Caco-2 (cell line): ENCODE measurements around the gene SLC46A2. TPM values are rescaled to one million over a fixed set of nuclear protein-coding genes. Genes with fewer than 3 reads are reported as not detected.

Experiments used
- BruUV-seq: library from RNA; stranded (reverse); fragments of 400-500 nt; replicated peaks from 2 replicates; lab custom pipeline; 2021; lab: Mats Ljungman, UMichigan
- CTCF ChIA-PET: fragments of 300-600 bp; sonication (Branson Sonifier 250); formaldehyde crosslinking; loops from one replicate; lab custom pipeline; 2022; ENCODE audit warnings: antibody characterized with exemption; lab: Charles Lee
- POLR2A ChIA-PET: fragments of 300-600 bp; sonication (Branson Sonifier 250); formaldehyde crosslinking; loops from one replicate; lab custom pipeline; 2022; ENCODE audit warnings: antibody characterized with exemption; lab: Charles Lee
- DNase-seq, 2 experiments: peaks; one replicate each; pipeline versions ENCODE4 v3.0.0 to v3.0.0-alpha.2; 2020 to 2022
- H3K27me3 ChIP-seq: replicated peaks from 2 replicates; pipeline ENCODE4 v1.6.0; 2011; ENCODE audit warnings: low read length; ENCODE audit not compliant: control insufficient read depth, insufficient read depth
- H3K36me3 ChIP-seq: 2 replicates; pipeline ENCODE4 v1.5.1; 2011; ENCODE audit warnings: low read length; ENCODE audit not compliant: control insufficient read depth, insufficient read depth
- H3K4me1 ChIP-seq: fragments of 250-450 bp; sonication (Bioruptor Pico); 2 replicates; pipeline ENCODE4 v1.5.1; 2020; ENCODE audit warnings: mild to moderate bottlenecking
- H3K4me3 ChIP-seq: 2 replicates; pipeline ENCODE4 v1.5.1; 2011; ENCODE audit warnings: low read depth, mild to moderate bottlenecking, control low read depth, low read length
- H3K9me3 ChIP-seq: fragments of 250-450 bp; sonication (Bioruptor Pico); 2 replicates; pipeline ENCODE4 v1.5.1; 2020; ENCODE audit warnings: mild to moderate bottlenecking, moderate library complexity
- H3K27ac Mint-ChIP-seq: one replicate; pipeline ENCODE4 v1.8.0; 2022; ENCODE audit warnings: mixed read lengths; ENCODE audit not compliant: unreplicated experiment
- H3K27me3 Mint-ChIP-seq: one replicate; pipeline ENCODE4 v1.8.0; 2022; ENCODE audit warnings: mixed read lengths; ENCODE audit not compliant: insufficient read depth, unreplicated experiment
- H3K36me3 Mint-ChIP-seq: one replicate; pipeline ENCODE4 v1.8.0; 2022; ENCODE audit warnings: mild to moderate bottlenecking, mixed read lengths; ENCODE audit not compliant: insufficient read depth, unreplicated experiment
- H3K4me1 Mint-ChIP-seq: one replicate; pipeline ENCODE4 v1.8.0; 2022; ENCODE audit warnings: low read depth, mixed read lengths; ENCODE audit not compliant: unreplicated experiment
- H3K4me3 Mint-ChIP-seq: one replicate; pipeline ENCODE4 v1.8.0; 2022; ENCODE audit warnings: mild to moderate bottlenecking, moderate library complexity, mixed read lengths; ENCODE audit not compliant: unreplicated experiment
- H3K9me3 Mint-ChIP-seq: one replicate; pipeline ENCODE4 v1.8.0; 2022; ENCODE audit warnings: mixed read lengths; ENCODE audit not compliant: unreplicated experiment
- intact Hi-C: fragments of 100-400 bp; cut with micrococcal nuclease; formaldehyde crosslinking; loops from one replicate; pipeline ENCODE4 v1.10.0; 2022; ENCODE audit not compliant: unreplicated experiment
- total RNA-seq: library from RNA; stranded (reverse); gene quantifications from 2 replicates; pipeline ENCODE4 v1.2.3, GENCODE V29; 2022
- TF ChIP-seq, protein P1 (sequence below), 2 experiments: fragments of 200-600 bp in 1 of 2; IDR thresholded peaks; 1 replicate in 1 of 2; 2 replicates in 1 of 2; pipeline versions ENCODE4 v1.5.1 to v1.8.0; 2011 to 2022; ENCODE audit warnings: antibody characterized with exemption in 1 of 2, control low read depth in 1 of 2, inconsistent platforms in 1 of 2, low read depth in 1 of 2, low read length in 1 of 2, mild to moderate bottlenecking in 1 of 2, moderate library complexity in 1 of 2; ENCODE audit not compliant: insufficient read depth in 1 of 2, severe bottlenecking in 1 of 2, unreplicated experiment in 1 of 2

Gene SLC46A2
- total RNA-seq, 1 experiment from 2014 or later, result not detected

DNA sequence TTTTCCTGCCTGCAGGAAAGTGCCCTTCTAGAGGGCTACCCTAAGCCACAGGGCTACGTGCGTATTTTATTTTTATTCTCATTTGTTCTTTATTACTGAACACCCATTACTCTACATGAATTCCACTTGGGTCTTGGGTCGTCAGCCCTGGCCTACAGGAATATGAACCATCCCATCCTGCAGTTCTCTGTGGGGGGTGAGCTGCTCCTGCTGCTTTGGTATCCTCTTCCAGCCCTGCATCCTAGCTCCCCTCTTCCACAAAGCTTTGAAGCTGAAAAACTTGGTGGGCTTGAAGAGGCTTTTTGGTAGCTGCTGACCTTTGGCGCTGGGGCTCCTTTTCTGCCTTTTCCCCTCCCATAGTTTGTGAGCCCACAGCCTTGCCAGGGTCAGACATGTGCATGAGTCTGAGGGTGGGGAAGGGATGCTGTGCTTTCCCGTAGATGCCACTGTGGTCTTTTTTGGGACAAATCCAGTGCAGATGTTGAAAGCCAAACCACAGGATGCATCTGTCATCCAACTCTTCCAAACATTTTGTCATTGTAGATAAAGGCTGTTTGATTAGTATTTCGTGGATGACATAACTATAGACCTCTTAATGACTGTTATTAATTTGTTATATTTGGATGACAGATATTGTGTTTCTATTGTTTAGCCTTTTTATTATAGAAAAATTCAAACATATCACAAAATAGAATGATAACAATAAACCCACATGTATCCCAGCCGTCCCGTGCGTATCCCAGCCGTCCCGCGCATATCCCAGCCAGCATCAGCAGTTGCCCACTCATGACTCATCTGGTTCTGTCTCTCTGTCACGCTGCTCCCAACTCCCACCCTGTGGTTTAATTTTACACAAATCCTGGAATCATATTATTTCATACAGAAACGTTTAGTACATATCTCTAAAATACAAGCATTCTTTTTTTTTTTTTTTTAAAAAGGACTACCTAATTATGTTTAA lies 43.9 kb downstream of the SLC46A2 start:
- CTCF ChIA-PET, result no interaction called here
- no peak for DNase-seq
- no peaks in the 10 kb centered on the region for H3K9me3 Mint-ChIP-seq
- H3K4me3 ChIP-seq, result no peak overlapping the region
- intact Hi-C loops, result no loop called here
- H3K27me3 Mint-ChIP-seq, result no peaks in the 10 kb centered on the region
- H3K36me3 ChIP-seq, result peaks cover 4% of the 10 kb centered on the region
- H3K36me3 Mint-ChIP-seq, result peaks cover 28% of the 10 kb centered on the region
- TF ChIP-seq, protein P1, sequence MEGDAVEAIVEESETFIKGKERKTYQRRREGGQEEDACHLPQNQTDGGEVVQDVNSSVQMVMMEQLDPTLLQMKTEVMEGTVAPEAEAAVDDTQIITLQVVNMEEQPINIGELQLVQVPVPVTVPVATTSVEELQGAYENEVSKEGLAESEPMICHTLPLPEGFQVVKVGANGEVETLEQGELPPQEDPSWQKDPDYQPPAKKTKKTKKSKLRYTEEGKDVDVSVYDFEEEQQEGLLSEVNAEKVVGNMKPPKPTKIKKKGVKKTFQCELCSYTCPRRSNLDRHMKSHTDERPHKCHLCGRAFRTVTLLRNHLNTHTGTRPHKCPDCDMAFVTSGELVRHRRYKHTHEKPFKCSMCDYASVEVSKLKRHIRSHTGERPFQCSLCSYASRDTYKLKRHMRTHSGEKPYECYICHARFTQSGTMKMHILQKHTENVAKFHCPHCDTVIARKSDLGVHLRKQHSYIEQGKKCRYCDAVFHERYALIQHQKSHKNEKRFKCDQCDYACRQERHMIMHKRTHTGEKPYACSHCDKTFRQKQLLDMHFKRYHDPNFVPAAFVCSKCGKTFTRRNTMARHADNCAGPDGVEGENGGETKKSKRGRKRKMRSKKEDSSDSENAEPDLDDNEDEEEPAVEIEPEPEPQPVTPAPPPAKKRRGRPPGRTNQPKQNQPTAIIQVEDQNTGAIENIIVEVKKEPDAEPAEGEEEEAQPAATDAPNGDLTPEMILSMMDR (IDR thresholded peaks at IDR 0.05; ENCODE audit: insufficient read depth in 1 of 2, low read depth in 1 of 2, low read length in 1 of 2, severe bottlenecking in 1 of 2, unreplicated experiment in 1 of 2), result no peak
- H3K27ac Mint-ChIP-seq, result no peak overlapping the region
- H3K9me3 ChIP-seq, result no peaks in the 10 kb centered on the region
- POLR2A ChIA-PET, result no interaction called here
- H3K27me3 ChIP-seq, result no peaks in the 10 kb centered on the region
- H3K4me3 Mint-ChIP-seq, result no peak overlapping the region
- no peaks in the 10 kb centered on the region for H3K4me1 ChIP-seq
- BruUV-seq, result no TSS peak
- peaks cover 16% of the 10 kb centered on the region for H3K4me1 Mint-ChIP-seq

GRCh38 chr9:112844771-112845542 lies 45.7 kb downstream of the SLC46A2 start:
- ChIA-PET CTCF (interaction anchor here (0.6 to 1.0 kb wide), 2 partner anchors 58 to 114 kb away, joined by 3 read pairs; no protein-coding TSS in a partner anchor), POLR2A (no interaction called here)
- BruUV-seq, result no TSS peak
- Mint-ChIP-seq H3K27ac (no peak overlapping the region), H3K27me3 (no peaks in the 10 kb centered on the region), H3K9me3 (no peaks in the 10 kb centered on the region), H3K4me3 (no peak overlapping the region), H3K36me3 (peaks cover 36% of the 10 kb centered on the region), H3K4me1 (peaks cover 16% of the 10 kb centered on the region)
- no peaks in the 10 kb centered on the region for H3K27me3 ChIP-seq
- H3K4me3 ChIP-seq, result no peak overlapping the region
- TF ChIP-seq, protein P1 (IDR thresholded peaks at IDR 0.05; ENCODE audit: insufficient read depth in 1 of 2, low read depth in 1 of 2, low read length in 1 of 2, severe bottlenecking in 1 of 2, unreplicated experiment in 1 of 2), result peak; percentile 91 to 96
- peaks cover 2% of the 10 kb centered on the region; the same call in 1 of the 2 replicates for H3K36me3 ChIP-seq
- H3K9me3 ChIP-seq, result no peaks in the 10 kb centered on the region
- H3K4me1 ChIP-seq, result no peaks in the 10 kb centered on the region
- intact Hi-C loops, result loop anchor here (1.0 kb wide), 1 partner anchor 58 kb away; no protein-coding TSS in a partner anchor
- peak; percentile 66 to 87 for DNase-seq

DNA sequence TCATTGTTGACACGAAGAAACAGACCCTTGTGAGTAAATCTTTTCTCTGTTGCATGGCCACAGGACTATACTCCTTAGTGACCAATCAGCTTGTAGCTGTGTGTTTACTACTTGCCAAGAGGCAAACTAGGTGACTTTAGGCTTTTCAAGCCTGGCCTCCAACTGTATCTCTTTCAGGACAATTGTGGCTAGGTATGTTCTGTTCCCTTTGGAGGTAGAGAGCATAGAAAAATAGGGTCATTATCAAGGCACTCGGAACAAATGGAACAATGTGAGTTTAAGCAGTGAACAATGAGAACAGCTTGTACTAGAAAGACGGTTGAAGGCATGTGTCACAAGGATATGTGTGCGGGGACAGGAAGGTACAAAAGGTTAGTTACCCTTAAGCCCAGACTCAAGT lies 48.1 kb downstream of the SLC46A2 start:
- peaks cover 27% of the 10 kb centered on the region for H3K4me1 Mint-ChIP-seq
- Histone ChIP-seq H3K9me3 (no peaks in the 10 kb centered on the region), H3K27me3 (no peaks in the 10 kb centered on the region), H3K4me3 (no peak overlapping the region), H3K4me1 (no peaks in the 10 kb centered on the region), H3K36me3 (peaks cover 2% of the 10 kb centered on the region; the same call in 1 of the 2 replicates)
- ChIA-PET CTCF (interaction anchor here (1.3 kb wide), 1 partner anchor 61 kb away, joined by 9 read pairs; no protein-coding TSS in a partner anchor), POLR2A (no interaction called here)
- no peaks in the 10 kb centered on the region for H3K9me3 Mint-ChIP-seq
- peak overlapping the region; percentile 52 for H3K27ac Mint-ChIP-seq
- peaks cover 51% of the 10 kb centered on the region for H3K36me3 Mint-ChIP-seq
- BruUV-seq, result no TSS peak
- H3K27me3 Mint-ChIP-seq, result no peaks in the 10 kb centered on the region
- DNase-seq, result no peak
- TF ChIP-seq, protein P1 (IDR thresholded peaks at IDR 0.05; ENCODE audit: insufficient read depth in 1 of 2, low read depth in 1 of 2, low read length in 1 of 2, severe bottlenecking in 1 of 2, unreplicated experiment in 1 of 2), result no peak
- intact Hi-C loops, result no loop called here
- H3K4me3 Mint-ChIP-seq, result no peak overlapping the region
